Stomach (tissue), 4 donors: ENCODE data around the gene TBXAS1.

Experiments
- POLR2A ChIP-seq, 4 donors: fragments of 450-650 bp; IDR thresholded peaks; one replicate each; pipeline ENCODE4 v1.6.1; 2016; ENCODE audit warnings: antibody characterized with exemption in 4 of 4, control low read depth in 2 of 4, mild to moderate bottlenecking in 1 of 4, moderate library complexity in 1 of 4
- POLR2AphosphoS5 ChIP-seq, 3 donors: sonication (generic); formaldehyde crosslinking; IDR thresholded peaks; one replicate each; pipeline ENCODE4 v1.6.1; 2016; ENCODE audit warnings: antibody characterized with exemption in 3 of 3
- TF ChIP-seq, protein P1 (sequence below), 7 experiments: fragments of 450-650 bp in 4 of 7; fragments of 200-600 bp in 3 of 7; sonication (generic) in 3 of 7; IDR thresholded peaks; one replicate each; pipeline ENCODE4 v1.5.1; 2016 to 2019; ENCODE audit warnings: antibody characterized with exemption in 7 of 7, control low read depth in 2 of 7, mild to moderate bottlenecking in 1 of 7

DNA sequence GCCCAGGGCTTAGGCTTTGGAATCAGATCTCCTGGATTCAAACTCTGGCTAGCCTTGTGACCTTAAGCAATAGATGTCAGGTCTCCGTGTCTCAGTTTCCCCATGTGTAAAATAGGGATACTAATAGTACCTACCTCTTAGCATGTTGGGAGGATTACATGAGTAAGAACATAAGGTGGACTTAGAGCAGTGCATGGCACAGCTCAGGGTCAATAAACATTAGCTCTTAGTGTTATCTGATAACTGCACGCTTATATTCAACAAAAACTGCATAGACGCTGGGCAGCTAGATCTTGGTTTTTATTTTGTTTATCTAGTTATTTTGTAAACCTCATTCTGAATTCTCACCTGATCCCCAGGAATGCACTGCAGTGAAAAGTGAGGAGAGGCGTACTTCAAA is 17.2 kb downstream of the TBXAS1 start:
- no peak for TF ChIP-seq POLR2A (IDR thresholded peaks at IDR 0.05)
- TF ChIP-seq POLR2AphosphoS5 (IDR thresholded peaks at IDR 0.05), result no peak
- TF ChIP-seq, protein P1, sequence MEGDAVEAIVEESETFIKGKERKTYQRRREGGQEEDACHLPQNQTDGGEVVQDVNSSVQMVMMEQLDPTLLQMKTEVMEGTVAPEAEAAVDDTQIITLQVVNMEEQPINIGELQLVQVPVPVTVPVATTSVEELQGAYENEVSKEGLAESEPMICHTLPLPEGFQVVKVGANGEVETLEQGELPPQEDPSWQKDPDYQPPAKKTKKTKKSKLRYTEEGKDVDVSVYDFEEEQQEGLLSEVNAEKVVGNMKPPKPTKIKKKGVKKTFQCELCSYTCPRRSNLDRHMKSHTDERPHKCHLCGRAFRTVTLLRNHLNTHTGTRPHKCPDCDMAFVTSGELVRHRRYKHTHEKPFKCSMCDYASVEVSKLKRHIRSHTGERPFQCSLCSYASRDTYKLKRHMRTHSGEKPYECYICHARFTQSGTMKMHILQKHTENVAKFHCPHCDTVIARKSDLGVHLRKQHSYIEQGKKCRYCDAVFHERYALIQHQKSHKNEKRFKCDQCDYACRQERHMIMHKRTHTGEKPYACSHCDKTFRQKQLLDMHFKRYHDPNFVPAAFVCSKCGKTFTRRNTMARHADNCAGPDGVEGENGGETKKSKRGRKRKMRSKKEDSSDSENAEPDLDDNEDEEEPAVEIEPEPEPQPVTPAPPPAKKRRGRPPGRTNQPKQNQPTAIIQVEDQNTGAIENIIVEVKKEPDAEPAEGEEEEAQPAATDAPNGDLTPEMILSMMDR (IDR thresholded peaks at IDR 0.05), result no peak
